Duodenal mucosa (tissue), 2 donors: Measurements from ENCODE around the gene LIMCH1.
"Not testable (repeated sequence)": the region's sequence is repeated elsewhere in the genome, so short reads cannot be mapped to it uniquely, and the experiment has no call there.

ENCODE experiments used
- H3K27ac ChIP-seq: one replicate; pipeline ENCODE4 v1.7.0; 2013; ENCODE audit warnings: low read depth, low read length
- H3K27me3 ChIP-seq, 2 donors: one replicate each; pipeline ENCODE4 v1.7.0; 2013; ENCODE audit warnings: low read length in 2 of 2, control low read depth in 1 of 2; ENCODE audit not compliant: insufficient read depth in 2 of 2, control insufficient read depth in 1 of 2
- H3K36me3 ChIP-seq, 2 donors: one replicate each; pipeline ENCODE4 v1.7.0; 2013; ENCODE audit warnings: low read length in 2 of 2, control low read depth in 1 of 2; ENCODE audit not compliant: insufficient read depth in 2 of 2, control insufficient read depth in 1 of 2
- H3K4me1 ChIP-seq, 2 donors: one replicate each; pipeline ENCODE4 v1.7.0; 2013; ENCODE audit warnings: low read length in 2 of 2, control low read depth in 1 of 2; ENCODE audit not compliant: insufficient read depth in 2 of 2, control insufficient read depth in 1 of 2
- H3K4me3 ChIP-seq, 2 donors: one replicate each; pipeline ENCODE4 v1.7.0; 2013; ENCODE audit warnings: low read length in 2 of 2, low read depth in 1 of 2
- H3K9ac ChIP-seq, 2 donors: one replicate each; pipeline ENCODE4 v1.7.0; 2013; ENCODE audit warnings: low read length in 2 of 2, low read depth in 1 of 2
- H3K9me3 ChIP-seq, 2 donors: one replicate each; pipeline ENCODE4 v1.7.0; 2013; ENCODE audit warnings: low read length in 2 of 2, control low read depth in 1 of 2; ENCODE audit not compliant: control insufficient read depth in 1 of 2

LIMCH1 gene

DNA sequence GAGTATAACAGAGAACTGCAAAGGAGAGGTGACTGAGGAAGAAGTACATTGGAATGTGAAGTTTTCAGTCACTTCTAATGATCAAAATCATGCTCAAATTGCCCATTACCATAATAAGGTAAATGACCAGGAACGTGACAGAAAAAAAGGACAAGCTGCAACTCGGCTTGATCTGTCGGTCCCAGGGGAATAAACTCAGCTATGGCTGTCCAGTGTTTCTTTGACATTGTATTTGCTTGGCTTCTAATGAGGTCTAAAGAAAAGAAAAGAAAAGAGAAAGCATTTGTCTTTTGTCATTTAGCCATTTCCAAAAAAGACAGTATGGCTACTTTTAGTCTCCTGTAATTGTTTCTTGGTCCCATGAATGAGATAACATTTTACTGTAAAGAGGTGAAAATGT lies 185.3 kb downstream of the LIMCH1 start:
- Histone ChIP-seq H3K27me3 (no peaks in the 10 kb centered on the region), H3K9ac (no peak overlapping the region), H3K9me3 (peaks cover 0 to 6% of the 10 kb centered on the region in 2 donors), H3K27ac (no peak overlapping the region), H3K4me3 (no peak overlapping the region), H3K36me3 (no peaks in the 10 kb centered on the region), H3K4me1 (no peaks in the 10 kb centered on the region)

DNA sequence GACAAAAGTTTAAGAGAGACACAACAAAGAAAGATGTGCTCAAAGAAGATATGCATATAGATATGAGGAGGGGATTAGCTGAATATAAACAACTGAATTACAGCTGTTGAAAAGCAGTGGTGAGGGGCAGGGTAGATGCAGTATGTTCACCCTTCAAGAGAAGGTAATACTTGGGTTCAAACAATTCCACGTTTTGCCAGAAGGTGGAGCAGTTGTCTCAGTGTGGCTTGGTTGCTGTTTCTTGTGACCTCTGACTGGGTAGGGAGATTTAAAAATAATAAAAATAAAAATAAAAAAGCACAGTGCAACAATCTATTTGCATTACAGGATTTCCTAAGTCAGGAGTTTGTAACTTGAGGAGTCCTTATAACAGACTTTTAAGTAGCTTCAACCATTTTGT lies 187.3 kb downstream of the LIMCH1 start:
- Histone ChIP-seq H3K9ac (no peak overlapping the region), H3K4me3 (no peak overlapping the region), H3K27me3 (no peaks in the 10 kb centered on the region)

GRCh38 chr4:41727861-41728572 lies 190.1 kb downstream of the LIMCH1 start:
- Histone ChIP-seq H3K4me3 (no peak overlapping the region), H3K9me3 (peaks cover 0 to 6% of the 10 kb centered on the region in 2 donors), H3K9ac (no peak overlapping the region), H3K36me3 (no peaks in the 10 kb centered on the region), H3K27ac (no peak overlapping the region), H3K27me3 (no peaks in the 10 kb centered on the region), H3K4me1 (no peaks in the 10 kb centered on the region)

More for the DNA sequence above, 187.3 kb downstream of the LIMCH1 start:
- Histone ChIP-seq H3K27ac (no peak overlapping the region), H3K36me3 (no peaks in the 10 kb centered on the region), H3K9me3 (peaks cover 0 to 6% of the 10 kb centered on the region in 2 donors), H3K4me1 (no peaks in the 10 kb centered on the region)

DNA sequence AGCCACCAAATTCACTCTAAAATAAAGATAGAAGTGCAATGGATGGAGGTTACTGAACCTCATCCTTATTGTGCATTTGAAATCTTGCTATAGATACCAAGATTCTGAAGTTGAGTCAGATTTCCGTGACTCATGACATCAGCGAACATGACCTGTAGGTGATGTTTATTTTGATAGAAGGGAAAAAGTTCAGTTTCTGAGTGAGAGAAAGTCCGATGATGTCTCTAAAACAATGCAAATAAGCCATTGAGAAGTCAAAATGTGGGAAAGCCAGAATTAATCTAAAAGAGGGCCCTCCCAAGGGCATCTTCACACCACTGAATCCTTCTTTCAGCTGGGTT lies 190.6 kb downstream of the LIMCH1 start:
- no peak overlapping the region for H3K9ac ChIP-seq
- H3K36me3 ChIP-seq: no peaks in the 10 kb centered on the region
- H3K4me1 ChIP-seq: no peaks in the 10 kb centered on the region
- no peak overlapping the region for H3K4me3 ChIP-seq
- H3K27me3 ChIP-seq: no peaks in the 10 kb centered on the region
- H3K9me3 ChIP-seq: peaks cover 0 to 6% of the 10 kb centered on the region in 2 donors
- no peak overlapping the region for H3K27ac ChIP-seq

DNA sequence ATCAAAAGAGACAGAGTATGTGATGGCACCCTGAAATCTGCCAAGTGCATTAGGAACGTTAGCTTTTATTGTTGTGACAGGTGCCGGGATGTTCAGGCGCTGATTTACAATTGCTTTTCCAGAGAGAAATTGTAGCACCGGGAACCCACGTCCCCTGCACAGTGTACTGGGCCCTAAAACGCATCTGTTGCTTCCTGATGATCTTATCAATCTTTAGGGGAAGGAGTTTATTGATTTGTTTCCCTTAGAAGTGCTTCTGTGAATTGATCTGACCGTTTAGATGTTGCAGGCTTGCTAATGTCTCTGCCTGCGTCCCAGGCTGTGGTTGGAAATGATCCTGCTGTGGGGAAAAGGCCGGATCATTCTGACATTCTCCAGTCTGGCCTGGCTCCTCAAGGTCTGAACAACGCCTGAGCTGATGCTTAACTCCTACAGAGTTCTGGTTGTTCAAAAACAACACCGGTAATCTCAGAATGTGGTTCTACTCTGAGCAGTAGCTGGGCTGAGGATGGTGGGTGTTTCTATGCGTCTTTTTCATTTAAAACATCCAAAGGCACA lies 193.7 kb downstream of the LIMCH1 start:
- H3K9me3 ChIP-seq: no peaks in the 10 kb centered on the region
- no peaks in the 10 kb centered on the region for H3K27me3 ChIP-seq
- no peak overlapping the region for H3K4me3 ChIP-seq
- no peak overlapping the region for H3K27ac ChIP-seq
- no peaks in the 10 kb centered on the region for H3K4me1 ChIP-seq
- no peaks in the 10 kb centered on the region for H3K36me3 ChIP-seq
- H3K9ac ChIP-seq: no peak overlapping the region

GRCh38 chr4:41734371-41734770 lies 196.4 kb downstream of the LIMCH1 start:
- no peaks in the 10 kb centered on the region for H3K4me1 ChIP-seq
- no peak overlapping the region for H3K27ac ChIP-seq
- H3K27me3 ChIP-seq: no peaks in the 10 kb centered on the region
- H3K4me3 ChIP-seq: no peak overlapping the region
- H3K9ac ChIP-seq: no peak overlapping the region
- no peaks in the 10 kb centered on the region for H3K9me3 ChIP-seq
- H3K36me3 ChIP-seq: no peaks in the 10 kb centered on the region

GRCh38 chr4:41737491-41737890 lies 199.5 kb downstream of the LIMCH1 start:
- not testable (repeated sequence) for H3K36me3 ChIP-seq, H3K4me3 ChIP-seq, H3K9me3 ChIP-seq, H3K27me3 ChIP-seq, H3K27ac ChIP-seq, H3K9ac ChIP-seq, H3K4me1 ChIP-seq

GRCh38 chr4:41741354-41741753 lies 203.4 kb downstream of the LIMCH1 start:
- H3K4me3 ChIP-seq: no peak overlapping the region
- H3K27ac ChIP-seq: no peak overlapping the region
- no peak overlapping the region for H3K9ac ChIP-seq
- no peaks in the 10 kb centered on the region for H3K4me1 ChIP-seq
- peaks cover 22 to 29% of the 10 kb centered on the region in 2 donors for H3K27me3 ChIP-seq
- no peaks in the 10 kb centered on the region for H3K9me3 ChIP-seq
- H3K36me3 ChIP-seq: no peaks in the 10 kb centered on the region

DNA sequence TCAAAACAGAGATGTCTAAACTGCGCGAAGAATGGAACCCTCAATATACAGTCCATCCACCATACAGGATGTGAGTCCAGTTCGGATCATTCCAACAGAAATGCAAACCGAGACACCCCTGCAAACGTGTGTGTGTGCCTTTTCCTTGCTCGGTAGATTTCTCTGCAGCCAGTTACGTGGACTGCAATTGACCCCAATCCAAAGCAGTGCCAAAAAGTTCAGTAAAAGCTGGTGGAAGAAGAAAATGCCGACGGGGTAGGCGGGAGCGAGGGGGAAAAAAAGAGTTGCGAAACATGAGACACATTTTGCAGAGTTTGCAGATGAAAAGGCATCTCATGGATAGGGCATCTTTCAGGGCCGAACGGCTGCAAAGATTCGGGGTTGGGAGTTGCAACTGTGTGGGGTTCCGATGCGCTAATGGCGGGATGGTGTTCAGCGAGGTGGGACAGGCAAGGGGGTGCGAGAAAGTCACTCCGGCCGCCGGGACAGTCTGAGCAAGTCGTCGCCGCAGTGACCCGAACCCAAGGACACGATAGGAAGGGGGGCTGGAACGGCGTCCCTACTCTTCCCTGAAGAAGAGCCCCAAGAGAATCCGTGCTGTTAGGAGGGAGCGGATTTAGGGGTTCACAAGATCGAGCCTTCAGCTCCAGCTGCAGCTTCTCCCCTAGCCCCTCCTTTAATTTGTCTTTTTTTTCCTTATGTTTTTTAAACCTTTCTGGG lies 206.8 kb downstream of the LIMCH1 start:
- H3K9ac ChIP-seq: no peak overlapping the region
- H3K4me3 ChIP-seq: no peak overlapping the region
- peaks cover 56 to 61% of the 10 kb centered on the region in 2 donors for H3K27me3 ChIP-seq
- H3K36me3 ChIP-seq: no peaks in the 10 kb centered on the region
- no peak overlapping the region for H3K27ac ChIP-seq
- H3K9me3 ChIP-seq: no peaks in the 10 kb centered on the region
- H3K4me1 ChIP-seq: no peaks in the 10 kb centered on the region

DNA sequence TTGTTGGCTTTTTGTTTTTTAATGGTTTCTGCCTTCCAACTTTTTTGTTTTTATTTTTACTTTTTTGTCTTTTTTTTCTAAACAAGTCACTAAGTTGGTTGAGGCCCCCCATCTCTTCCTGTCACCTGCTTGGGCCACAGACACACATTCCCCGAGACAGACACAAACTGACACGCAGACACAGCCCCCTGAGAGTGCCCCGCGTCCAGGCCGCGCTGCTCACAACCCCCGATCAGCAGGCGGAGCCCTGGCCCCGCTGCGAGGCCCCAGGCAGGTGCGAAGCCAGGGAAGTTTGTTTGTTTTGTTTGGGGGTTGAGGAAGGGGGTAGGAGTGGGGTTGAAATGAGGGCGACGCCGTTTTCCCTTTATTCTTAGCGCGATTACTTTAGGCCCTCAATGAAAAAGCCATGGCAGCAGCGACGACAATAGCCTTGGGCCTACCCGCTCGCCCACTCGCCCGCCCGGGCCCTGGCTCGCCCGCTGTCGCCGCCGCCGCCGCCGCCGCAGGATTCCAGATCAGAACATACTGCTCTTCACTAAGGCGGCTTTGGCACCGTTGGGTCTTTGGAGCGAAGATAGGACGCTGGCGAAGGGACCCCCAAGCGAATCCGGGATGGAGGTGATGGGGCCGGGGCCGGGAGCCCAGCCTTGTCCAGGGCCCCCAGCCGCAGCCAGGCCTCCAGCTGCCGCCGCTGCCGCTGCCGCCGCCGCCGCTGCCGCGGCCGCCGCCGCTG lies 207.5 kb downstream of the LIMCH1 start:
- Histone ChIP-seq H3K36me3 (no peaks in the 10 kb centered on the region), H3K27ac (no peak overlapping the region), H3K27me3 (peaks cover 62 to 68% of the 10 kb centered on the region in 2 donors), H3K4me3 (no peak overlapping the region), H3K9me3 (no peaks in the 10 kb centered on the region), H3K9ac (no peak overlapping the region), H3K4me1 (no peaks in the 10 kb centered on the region)
